Measurements from ENCODE around the gene GRIK3. TPM values are rescaled to one million over a fixed set of nuclear protein-coding genes. Genes with fewer than 3 reads are reported as not detected.

Gene GRIK3
- total RNA-seq, 1 donor from 2014 or later, result 0.27 TPM

DNA sequence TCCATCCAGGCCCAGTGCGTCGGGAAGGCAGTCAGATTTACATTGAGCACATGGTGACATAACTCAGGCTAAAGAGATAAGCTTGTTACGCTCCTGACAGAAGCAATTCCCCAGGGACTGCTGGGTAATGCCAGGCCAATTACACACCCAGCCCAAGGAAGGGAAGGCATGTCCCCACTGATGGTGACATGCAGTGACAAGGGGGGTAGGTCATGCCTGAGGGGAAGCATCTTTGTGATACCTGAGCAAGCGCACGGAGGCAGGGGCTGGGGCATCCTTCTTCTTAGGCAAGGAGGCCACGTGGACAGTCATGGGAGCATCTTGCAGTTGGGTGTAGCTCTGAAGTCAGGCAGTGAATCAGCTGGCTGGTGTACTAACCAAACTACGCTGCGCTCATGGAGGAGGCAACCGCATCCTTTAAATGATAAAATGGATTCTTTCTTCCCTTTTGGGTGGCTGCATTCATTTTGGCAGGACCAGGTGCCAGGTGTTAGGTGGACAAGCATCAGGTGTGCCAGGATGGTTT is 39.6 kb upstream of the GRIK3 start:
- intact Hi-C loops (cut with DNase I), result no loop called here
- Histone ChIP-seq H3K4me1 (peaks cover 3% of the 10 kb centered on the region), H3K36me3 (no peaks in the 10 kb centered on the region), H3K27me3 (ENCODE audit: low read depth) (peaks cover 11% of the 10 kb centered on the region), H3K4me3 (no peak overlapping the region), H3K9me3 (no peaks in the 10 kb centered on the region), H3K27ac (no peak overlapping the region)
- no peak for ATAC-seq
- DNase-seq, result no peak
- TF ChIP-seq, protein P1, sequence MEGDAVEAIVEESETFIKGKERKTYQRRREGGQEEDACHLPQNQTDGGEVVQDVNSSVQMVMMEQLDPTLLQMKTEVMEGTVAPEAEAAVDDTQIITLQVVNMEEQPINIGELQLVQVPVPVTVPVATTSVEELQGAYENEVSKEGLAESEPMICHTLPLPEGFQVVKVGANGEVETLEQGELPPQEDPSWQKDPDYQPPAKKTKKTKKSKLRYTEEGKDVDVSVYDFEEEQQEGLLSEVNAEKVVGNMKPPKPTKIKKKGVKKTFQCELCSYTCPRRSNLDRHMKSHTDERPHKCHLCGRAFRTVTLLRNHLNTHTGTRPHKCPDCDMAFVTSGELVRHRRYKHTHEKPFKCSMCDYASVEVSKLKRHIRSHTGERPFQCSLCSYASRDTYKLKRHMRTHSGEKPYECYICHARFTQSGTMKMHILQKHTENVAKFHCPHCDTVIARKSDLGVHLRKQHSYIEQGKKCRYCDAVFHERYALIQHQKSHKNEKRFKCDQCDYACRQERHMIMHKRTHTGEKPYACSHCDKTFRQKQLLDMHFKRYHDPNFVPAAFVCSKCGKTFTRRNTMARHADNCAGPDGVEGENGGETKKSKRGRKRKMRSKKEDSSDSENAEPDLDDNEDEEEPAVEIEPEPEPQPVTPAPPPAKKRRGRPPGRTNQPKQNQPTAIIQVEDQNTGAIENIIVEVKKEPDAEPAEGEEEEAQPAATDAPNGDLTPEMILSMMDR (IDR thresholded peaks at IDR 0.05), result no peak

GRCh38 chr1:37073152-37073853 is 39.0 kb upstream of the GRIK3 start:
- no peak overlapping the region for H3K27ac ChIP-seq
- no peaks in the 10 kb centered on the region for H3K9me3 ChIP-seq
- no peak overlapping the region for H3K4me3 ChIP-seq
- TF ChIP-seq, protein P1 (IDR thresholded peaks at IDR 0.05), result no peak
- H3K4me1 ChIP-seq, result peaks cover 4% of the 10 kb centered on the region
- H3K36me3 ChIP-seq, result no peaks in the 10 kb centered on the region
- H3K27me3 ChIP-seq (ENCODE audit: low read depth), result peaks cover 11% of the 10 kb centered on the region
- intact Hi-C loops (cut with DNase I), result no loop called here
- DNase-seq, result no peak
- no peak for ATAC-seq

GRCh38 chr1:37071829-37072228 is 37.5 kb upstream of the GRIK3 start:
- Histone ChIP-seq H3K27ac (no peak overlapping the region), H3K4me1 (peaks cover 4% of the 10 kb centered on the region), H3K9me3 (no peaks in the 10 kb centered on the region), H3K36me3 (no peaks in the 10 kb centered on the region), H3K27me3 (ENCODE audit: low read depth) (peaks cover 4% of the 10 kb centered on the region), H3K4me3 (no peak overlapping the region)
- intact Hi-C loops (cut with DNase I), result no loop called here
- TF ChIP-seq, protein P1 (IDR thresholded peaks at IDR 0.05), result no peak
- DNase-seq (no peak), ATAC-seq (no peak)

- TF ChIP-seq, protein P1 (IDR thresholded peaks at IDR 0.05), result no peak
- Histone ChIP-seq H3K27ac (no peak overlapping the region), H3K9me3 (no peaks in the 10 kb centered on the region), H3K27me3 (ENCODE audit: low read depth) (peaks cover 8% of the 10 kb centered on the region), H3K4me3 (no peak overlapping the region), H3K36me3 (no peaks in the 10 kb centered on the region), H3K4me1 (peaks cover 4% of the 10 kb centered on the region)
- DNase-seq (no peak), ATAC-seq (no peak)
- intact Hi-C loops (cut with DNase I), result no loop called here
These were observed 35.8 kb upstream of the GRIK3 start for GRCh38 chr1:37070126-37070525.

DNA sequence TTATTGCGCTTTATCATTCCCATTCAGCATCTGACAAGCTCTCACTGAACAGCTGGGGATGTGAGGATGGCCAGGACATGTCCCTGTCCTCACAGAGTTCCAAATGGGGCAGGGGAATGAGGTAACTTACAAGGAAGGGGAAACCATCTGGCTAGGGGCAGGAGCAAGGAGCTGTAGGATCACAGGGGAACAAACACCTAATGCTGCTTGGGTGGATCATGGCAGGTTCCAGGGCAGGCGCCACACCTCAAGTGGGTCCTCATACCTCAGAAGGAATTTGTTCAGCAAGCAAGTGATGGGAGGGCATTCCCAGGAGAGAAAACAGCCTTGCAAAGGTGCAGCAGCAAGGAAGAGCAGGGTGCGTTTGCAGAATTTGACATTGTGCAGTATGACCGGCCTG is 35.1 kb upstream of the GRIK3 start:
- no peaks in the 10 kb centered on the region for H3K9me3 ChIP-seq
- intact Hi-C loops (cut with DNase I), result no loop called here
- TF ChIP-seq, protein P1 (IDR thresholded peaks at IDR 0.05), result no peak
- H3K4me3 ChIP-seq, result no peak overlapping the region
- no peaks in the 10 kb centered on the region for H3K36me3 ChIP-seq
- H3K27me3 ChIP-seq (ENCODE audit: low read depth), result peaks cover 15% of the 10 kb centered on the region
- H3K4me1 ChIP-seq, result peaks cover 4% of the 10 kb centered on the region
- H3K27ac ChIP-seq, result no peak overlapping the region
- no peak for DNase-seq
- peak; percentile 70 to 75 for ATAC-seq

All from lower lobe of right lung (tissue), 2 donors.